CD4-positive, alpha-beta T cell treated with Interleukin-6 at 100 ng/mL for 8 hours (primary cell): ENCODE results near the gene TMEM26.

ENCODE experiments used
- DNase-seq: peaks from one replicate; pipeline ENCODE4 v3.0.0-alpha.2; 2020; ENCODE audit warnings: mixed read lengths, low spot score

The TMEM26 gene

GRCh38 chr10:61458031-61458430, 4.8 kb upstream of the TMEM26 start:
- DNase-seq = no peak

DNA sequence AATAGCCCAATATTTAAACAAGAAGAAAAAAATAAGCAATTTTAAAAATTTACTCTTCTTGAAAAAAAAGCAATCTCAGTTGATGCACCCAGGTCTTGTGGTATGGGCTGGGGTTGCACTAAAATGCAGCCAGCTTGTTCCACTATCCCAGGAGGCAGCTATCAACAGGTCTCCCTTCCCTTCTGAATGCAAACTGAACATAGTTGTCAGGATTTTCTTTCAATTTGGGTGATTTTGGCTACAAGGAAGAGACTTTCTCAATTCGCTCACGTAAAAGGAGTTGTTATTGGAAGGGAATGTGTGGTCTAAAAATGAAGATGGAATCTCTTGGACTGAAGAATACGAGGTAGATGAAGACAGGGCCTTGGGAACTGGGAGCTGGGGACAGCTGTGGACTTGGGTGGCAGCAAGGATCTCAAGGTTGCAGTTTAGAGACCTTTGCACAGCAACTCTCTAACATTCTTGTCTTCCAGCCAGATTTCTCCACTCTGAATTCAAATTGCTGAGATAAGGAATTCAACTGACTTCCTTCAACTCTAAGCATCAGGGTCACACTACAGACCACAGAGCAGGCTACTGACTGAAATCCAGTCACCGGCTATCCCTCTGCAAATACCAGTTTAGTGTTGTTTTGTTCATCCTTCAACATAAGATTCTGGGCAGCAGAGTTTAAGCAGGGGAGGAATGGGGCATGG, 3.1 kb upstream of the TMEM26 start:
- no peak for DNase-seq

DNA sequence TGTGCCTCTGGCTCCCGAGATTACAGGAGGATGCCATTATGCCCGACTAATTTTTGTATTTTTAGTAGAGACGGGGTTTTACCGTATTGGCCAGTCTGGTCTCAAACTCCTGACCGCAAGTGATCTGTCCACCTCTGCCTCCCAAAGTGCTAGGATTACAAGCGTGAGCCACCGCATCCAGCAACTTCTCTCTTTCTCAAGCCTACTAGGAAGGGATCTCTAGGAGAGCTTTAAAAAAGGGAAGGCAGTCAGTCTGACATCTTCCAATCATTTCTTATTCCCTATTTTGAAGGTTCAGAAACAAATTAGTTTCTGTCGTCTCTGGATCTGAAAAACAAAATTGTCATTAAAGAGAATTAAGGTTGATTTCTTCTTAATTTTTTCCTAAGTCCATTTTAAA, 2.5 kb upstream of the TMEM26 start:
- DNase-seq = no peak

- no peak for DNase-seq
These were observed 1.4 kb upstream of the TMEM26 start for GRCh38 chr10:61454541-61454940.

- no peak for DNase-seq
These were observed 980 bp downstream of the TMEM26 start for GRCh38 chr10:61452151-61452651.

- DNase-seq = no peak
These were observed 1.8 kb downstream of the TMEM26 start for GRCh38 chr10:61451357-61451756.

DNA sequence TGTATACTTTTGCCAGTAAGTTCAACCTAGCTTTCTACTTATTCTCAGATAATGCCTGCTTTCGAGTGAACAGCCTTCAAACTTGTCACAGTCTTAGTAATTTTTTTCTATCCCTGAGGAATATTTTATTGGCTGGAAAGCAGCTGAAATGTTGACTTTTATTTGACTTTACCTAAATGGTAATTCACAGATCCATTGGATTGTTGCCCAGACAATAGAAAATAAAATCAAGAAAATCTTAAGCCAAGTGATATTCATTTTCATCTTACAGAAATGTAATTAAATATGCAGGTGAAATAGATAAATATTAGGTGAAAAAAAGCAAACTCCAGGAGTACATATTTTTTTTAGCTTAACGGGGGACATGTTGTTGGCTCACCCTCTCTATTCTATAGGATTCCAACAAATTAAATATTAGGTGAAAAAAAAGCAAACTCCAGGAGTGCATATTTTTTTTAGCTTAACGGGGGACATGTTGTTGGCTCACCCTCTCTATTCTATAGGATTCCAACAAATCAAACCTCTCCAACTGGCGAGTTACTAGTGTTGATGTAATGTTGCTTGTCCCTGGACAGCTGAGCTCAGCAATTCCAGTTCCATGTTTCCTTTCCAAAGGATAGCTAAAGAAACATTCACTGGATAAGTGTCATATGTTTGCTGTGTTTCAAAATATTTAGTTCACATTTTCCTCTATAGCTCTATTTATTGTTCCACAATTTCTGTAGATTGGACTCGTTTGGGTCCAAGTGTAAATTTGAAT, 4.2 kb downstream of the TMEM26 start:
- DNase-seq = no peak

GRCh38 chr10:61448091-61448490, 5.1 kb downstream of the TMEM26 start:
- no peak for DNase-seq

DNA sequence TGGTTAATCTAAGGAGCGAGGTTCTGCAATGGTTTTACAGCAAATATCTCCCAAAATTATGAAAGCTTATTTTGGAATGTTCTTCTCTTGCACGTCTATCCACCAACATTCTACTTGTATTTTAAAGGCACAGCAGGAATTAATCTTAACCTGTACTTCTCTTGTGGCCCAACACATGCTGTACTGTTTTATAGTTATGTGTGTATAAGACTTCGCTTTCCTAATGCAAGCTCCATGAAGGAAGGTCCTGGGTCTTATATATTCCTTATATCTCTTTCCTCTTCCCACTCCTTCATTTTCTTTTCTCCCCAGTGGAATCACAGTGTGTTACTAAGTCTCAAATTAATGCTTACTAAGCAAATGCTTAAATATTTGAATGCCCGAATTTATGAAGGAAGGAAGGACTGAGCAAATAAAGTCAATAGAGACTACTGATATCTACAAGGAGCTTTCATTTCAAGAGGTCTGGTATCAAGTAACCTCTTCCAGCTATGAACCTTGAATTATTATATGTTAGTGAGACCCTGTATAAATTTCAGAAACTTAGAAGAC, 14.0 kb downstream of the TMEM26 start:
- no peak for DNase-seq

DNA sequence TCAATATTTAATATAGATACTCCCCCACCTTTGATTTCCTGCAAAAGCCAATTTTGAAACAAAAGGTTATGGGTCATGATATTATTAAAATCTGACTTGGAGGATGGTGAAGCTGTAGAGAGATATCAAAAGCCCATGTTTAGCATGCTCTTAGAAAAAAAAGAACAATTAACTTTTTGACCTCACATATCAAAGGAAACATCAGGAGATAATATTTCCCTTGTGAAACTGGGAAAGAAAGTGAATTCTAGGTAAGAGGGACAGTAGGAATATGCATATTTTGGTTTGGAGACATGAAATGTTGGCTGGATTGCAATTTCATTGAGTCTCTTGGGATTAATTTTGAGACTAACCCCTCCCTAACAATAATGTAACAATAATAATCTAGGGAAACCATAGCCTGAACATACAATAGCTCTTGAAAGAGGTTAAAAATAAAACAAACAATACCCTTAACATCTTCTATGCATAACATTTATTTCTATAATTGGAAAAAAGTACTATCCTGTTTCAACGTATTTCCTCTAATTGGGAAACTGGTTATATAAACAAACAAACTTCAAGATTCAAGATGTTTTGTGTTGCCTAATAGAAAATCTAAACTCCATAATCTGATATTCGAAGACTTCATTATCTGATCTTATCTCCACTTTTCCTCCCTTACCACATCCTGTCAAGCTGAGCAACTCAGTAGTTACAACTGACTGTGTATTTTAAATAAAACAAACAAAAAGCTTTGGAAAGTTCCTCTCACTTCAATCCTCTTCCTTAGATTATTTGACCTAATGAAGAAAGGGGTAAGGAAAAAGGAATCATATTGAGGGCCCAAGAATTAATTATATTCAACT, 14.8 kb downstream of the TMEM26 start:
- peak; percentile 8 for DNase-seq

- DNase-seq = no peak
These were observed 30.0 kb downstream of the TMEM26 start for GRCh38 chr10:61423178-61423577.

- no peak for DNase-seq
These were observed 35.5 kb downstream of the TMEM26 start for GRCh38 chr10:61417661-61418060.

DNA sequence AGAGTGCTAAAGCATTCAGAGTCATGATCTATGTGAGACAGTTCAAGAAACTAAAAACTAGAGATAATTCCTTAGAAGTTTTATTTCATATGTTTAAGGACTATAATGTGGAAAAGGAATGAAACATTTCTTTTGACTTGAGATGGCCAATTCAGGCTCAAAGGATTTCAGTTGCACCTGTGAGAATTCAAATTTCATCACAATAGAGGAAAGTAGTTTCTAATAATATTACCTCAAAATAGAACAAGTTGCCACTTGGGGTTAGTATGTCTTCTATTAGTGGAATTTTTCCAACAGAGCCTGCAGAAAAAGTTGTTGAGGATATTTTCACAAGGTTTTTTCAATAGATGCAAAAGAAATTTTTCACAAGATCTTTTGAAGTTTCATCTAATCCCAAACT, 37.4 kb downstream of the TMEM26 start:
- no peak for DNase-seq

- DNase-seq = no peak
These were observed 41.5 kb downstream of the TMEM26 start for GRCh38 chr10:61411706-61412105.

GRCh38 chr10:61410353-61411070, 42.7 kb downstream of the TMEM26 start:
- DNase-seq = no peak

DNA sequence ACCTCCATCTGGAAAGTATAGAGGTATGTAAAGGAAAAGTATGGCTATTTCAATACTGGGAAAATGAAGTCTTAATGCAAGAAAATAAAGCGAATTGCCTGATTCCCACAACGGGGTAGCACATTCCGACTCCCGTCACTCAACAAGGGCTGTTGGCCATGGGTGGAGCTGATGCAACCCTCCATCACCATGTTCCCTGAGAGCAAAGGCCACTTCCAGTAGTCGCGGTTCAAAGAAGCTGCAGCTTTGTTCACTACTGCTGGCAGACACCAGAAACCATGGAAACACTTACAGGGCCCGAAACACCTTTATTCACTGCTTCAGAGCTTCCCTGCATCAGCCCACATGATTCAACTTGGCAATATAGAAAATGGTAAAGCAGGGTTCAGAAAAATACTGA, 44.0 kb downstream of the TMEM26 start:
- no peak for DNase-seq

DNA sequence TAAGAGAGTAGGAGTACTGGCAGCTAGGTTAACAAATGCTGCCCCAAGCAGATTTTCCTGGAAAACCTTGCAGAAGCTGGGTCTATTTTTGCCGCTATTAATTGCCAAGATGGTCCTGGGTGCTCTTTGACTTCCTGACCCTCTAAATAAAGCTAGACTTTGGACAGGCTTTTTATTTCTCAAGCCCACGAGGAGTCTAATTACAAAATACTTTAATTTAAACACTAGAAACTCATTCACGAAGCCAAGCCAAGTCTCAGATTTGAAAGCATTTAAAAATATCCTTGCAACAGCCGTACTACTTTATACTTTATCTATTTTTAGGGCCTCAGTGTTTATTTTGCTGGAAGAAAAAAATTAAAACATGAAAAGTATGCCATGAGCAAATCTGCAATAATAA, 45.1 kb downstream of the TMEM26 start:
- DNase-seq = no peak

- DNase-seq = no peak
These were observed 46.4 kb downstream of the TMEM26 start for GRCh38 chr10:61406736-61407135.

DNA sequence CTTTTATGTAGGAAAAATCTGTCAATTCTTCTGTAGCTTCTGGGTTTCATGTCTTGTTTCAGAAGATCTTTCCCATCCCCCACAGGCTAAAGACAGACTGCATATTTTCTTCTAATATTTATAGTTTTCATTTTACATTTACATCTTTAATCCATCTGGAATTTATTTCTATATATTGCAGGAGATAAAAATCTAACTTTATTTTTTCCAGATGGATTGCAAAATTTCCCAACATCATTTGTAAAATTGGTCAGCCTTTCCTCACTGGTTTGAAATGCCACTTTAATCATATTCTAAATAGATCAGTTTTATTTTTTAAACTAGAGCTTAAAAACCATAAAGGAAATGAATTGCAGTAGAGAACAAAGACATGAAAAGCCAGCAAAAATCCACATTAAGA, 46.9 kb downstream of the TMEM26 start:
- no peak for DNase-seq

- no peak for DNase-seq
These were observed 48.4 kb downstream of the TMEM26 start for GRCh38 chr10:61404751-61405150.

- DNase-seq = no peak
These were observed 52.7 kb downstream of the TMEM26 start for GRCh38 chr10:61400524-61400923.

GRCh38 chr10:61399406-61399805, 53.8 kb downstream of the TMEM26 start:
- no peak for DNase-seq
